Measurements from ENCODE around the gene ST8SIA5. TPM values are rescaled to one million over a fixed set of nuclear protein-coding genes. Genes with fewer than 3 reads are reported as not detected.

The ST8SIA5 gene
- total and polyA plus RNA-seq, 9 of the 15 experiments (the other 6 are each of a cell fraction or from before 2014, with no cell fraction given) = 0.03 to 0.33 (median 0.06) TPM; not detected in 5

DNA sequence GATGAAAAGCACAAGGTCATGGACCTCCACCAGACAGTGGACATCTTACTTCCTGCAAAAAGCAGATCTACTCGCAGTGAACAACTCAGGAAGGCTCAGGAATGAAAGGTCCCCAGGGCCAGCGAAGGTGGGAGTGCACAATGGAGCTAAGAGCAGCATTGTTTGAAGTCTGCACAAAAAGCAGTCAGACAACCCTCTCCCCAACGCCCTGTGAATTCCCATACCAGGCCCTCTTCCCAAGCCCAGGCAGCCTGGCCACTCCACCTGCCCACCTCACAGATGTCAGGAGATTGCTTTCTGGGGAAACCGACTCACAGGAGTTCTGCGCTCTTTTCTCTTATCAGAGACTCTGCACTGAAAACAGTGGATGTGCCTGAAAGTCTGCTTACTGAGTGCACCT, 34.8 kb downstream of the ST8SIA5 start:
- WGBS (ENCODE audit: insufficient coverage, low coverage, missing lambda C conversion rate) = 0% methylated on average over 4 of the region's 5 CpGs
- in situ Hi-C loops (cut with MboI) (loop anchor here (10.0 kb wide), 1 partner anchor 303 kb away; no protein-coding TSS in a partner anchor), intact Hi-C loops (cut with micrococcal nuclease) (no loop called here)
- DNase-seq (ENCODE audit: extremely low read depth in 1 of 4, low spot score in 3 of 4) (no peak), ATAC-seq (no peak), FAIRE-seq (no peak)
- peaks cover 0 to 23% of the 10 kb centered on the region in 2 experiments; a peak in 2 of 5 replicates for H3K27me3 ChIP-seq (ENCODE audit: control insufficient read depth in 2 of 2, insufficient read depth in 2 of 2, low read length in 2 of 2)
- no peaks in the 10 kb centered on the region for H3K9me3 ChIP-seq (replicated peaks; ENCODE audit: control insufficient read depth, insufficient read depth, low read depth, low read length)
- no peaks in the 10 kb centered on the region for H4K20me1 ChIP-seq (replicated peaks; ENCODE audit: control insufficient read depth, insufficient read depth, low read length)
- H3K79me2 ChIP-seq (ENCODE audit: control insufficient read depth, insufficient read depth, low read length) = no peaks in the 10 kb centered on the region
- POLR2A ChIA-PET = no interaction called here
- no peaks in the 10 kb centered on the region for H3K4me1 ChIP-seq (replicated peaks in 1 of 2; ENCODE audit: control insufficient read depth in 2 of 2, insufficient read depth in 2 of 2, low read length in 2 of 2)
- H2AFZ ChIP-seq (ENCODE audit: low read depth, low read length) = no peak overlapping the region
- no peak overlapping the region for H3K9ac ChIP-seq (ENCODE audit: insufficient read depth in 1 of 2, low read depth in 2 of 2, low read length in 2 of 2)
- BruUV-seq (replicated peaks) = no TSS peak
- H3K4me3 ChIP-seq = no peak overlapping the region
- no peaks in the 10 kb centered on the region for H3K9me1 ChIP-seq (ENCODE audit: control insufficient read depth, insufficient read depth, low read length)
- H3K36me3 ChIP-seq (ENCODE audit: control insufficient read depth, insufficient read depth, low read length) = no peaks in the 10 kb centered on the region
- H3K4me2 ChIP-seq (ENCODE audit: insufficient read depth, low read length) = no peak overlapping the region
- H3K27ac ChIP-seq (ENCODE audit: extremely low read depth, low read depth, low read length) = no peak overlapping the region
- CTCF ChIA-PET (ENCODE audit: low intra/inter-chr PET ratio) = no interaction called here
- TF ChIP-seq HDAC8 (tag; IDR thresholded peaks at IDR 0.05) (no peak), KLF6 (CRISPR knock-in tag; IDR thresholded peaks at IDR 0.05; ENCODE audit: borderline replicate concordance) (no peak), EHMT2 (IDR thresholded peaks at IDR 0.05) (no peak), MTA1 (IDR thresholded peaks at IDR 0.05; ENCODE audit: borderline replicate concordance) (no peak), ZNF316 (IDR thresholded peaks at IDR 0.05) (no peak), ZNF696 (CRISPR knock-in tag; conservative IDR thresholded peaks at IDR 0.05) (no peak), IRF2 (CRISPR knock-in tag; IDR thresholded peaks at IDR 0.05) (no peak), RBM15 (IDR thresholded peaks at IDR 0.05; ENCODE audit: insufficient read depth, low read length) (no peak), ZC3H4 (CRISPR knock-in tag; IDR thresholded peaks at IDR 0.05; ENCODE audit: borderline replicate concordance) (no peak)
- TF ChIP-seq, protein P1, sequence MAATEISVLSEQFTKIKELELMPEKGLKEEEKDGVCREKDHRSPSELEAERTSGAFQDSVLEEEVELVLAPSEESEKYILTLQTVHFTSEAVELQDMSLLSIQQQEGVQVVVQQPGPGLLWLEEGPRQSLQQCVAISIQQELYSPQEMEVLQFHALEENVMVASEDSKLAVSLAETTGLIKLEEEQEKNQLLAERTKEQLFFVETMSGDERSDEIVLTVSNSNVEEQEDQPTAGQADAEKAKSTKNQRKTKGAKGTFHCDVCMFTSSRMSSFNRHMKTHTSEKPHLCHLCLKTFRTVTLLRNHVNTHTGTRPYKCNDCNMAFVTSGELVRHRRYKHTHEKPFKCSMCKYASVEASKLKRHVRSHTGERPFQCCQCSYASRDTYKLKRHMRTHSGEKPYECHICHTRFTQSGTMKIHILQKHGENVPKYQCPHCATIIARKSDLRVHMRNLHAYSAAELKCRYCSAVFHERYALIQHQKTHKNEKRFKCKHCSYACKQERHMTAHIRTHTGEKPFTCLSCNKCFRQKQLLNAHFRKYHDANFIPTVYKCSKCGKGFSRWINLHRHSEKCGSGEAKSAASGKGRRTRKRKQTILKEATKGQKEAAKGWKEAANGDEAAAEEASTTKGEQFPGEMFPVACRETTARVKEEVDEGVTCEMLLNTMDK (IDR thresholded peaks at IDR 0.05; ENCODE audit: borderline replicate concordance, insufficient read depth, low read depth, low read length, poor library complexity, severe bottlenecking) = no peak
- TF ChIP-seq, protein P2, sequence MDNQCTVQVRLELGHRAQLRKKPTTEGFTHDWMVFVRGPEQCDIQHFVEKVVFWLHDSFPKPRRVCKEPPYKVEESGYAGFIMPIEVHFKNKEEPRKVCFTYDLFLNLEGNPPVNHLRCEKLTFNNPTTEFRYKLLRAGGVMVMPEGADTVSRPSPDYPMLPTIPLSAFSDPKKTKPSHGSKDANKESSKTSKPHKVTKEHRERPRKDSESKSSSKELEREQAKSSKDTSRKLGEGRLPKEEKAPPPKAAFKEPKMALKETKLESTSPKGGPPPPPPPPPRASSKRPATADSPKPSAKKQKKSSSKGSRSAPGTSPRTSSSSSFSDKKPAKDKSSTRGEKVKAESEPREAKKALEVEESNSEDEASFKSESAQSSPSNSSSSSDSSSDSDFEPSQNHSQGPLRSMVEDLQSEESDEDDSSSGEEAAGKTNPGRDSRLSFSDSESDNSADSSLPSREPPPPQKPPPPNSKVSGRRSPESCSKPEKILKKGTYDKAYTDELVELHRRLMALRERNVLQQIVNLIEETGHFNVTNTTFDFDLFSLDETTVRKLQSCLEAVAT (IDR thresholded peaks at IDR 0.05) = no peak
- TF ChIP-seq, protein P3, sequence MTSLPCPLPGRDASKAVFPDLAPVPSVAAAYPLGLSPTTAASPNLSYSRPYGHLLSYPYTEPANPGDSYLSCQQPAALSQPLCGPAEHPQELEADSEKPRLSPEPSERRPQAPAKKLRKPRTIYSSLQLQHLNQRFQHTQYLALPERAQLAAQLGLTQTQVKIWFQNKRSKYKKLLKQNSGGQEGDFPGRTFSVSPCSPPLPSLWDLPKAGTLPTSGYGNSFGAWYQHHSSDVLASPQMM (CRISPR knock-in tag; IDR thresholded peaks at IDR 0.05) = no peak
- TF ChIP-seq, protein P4, sequence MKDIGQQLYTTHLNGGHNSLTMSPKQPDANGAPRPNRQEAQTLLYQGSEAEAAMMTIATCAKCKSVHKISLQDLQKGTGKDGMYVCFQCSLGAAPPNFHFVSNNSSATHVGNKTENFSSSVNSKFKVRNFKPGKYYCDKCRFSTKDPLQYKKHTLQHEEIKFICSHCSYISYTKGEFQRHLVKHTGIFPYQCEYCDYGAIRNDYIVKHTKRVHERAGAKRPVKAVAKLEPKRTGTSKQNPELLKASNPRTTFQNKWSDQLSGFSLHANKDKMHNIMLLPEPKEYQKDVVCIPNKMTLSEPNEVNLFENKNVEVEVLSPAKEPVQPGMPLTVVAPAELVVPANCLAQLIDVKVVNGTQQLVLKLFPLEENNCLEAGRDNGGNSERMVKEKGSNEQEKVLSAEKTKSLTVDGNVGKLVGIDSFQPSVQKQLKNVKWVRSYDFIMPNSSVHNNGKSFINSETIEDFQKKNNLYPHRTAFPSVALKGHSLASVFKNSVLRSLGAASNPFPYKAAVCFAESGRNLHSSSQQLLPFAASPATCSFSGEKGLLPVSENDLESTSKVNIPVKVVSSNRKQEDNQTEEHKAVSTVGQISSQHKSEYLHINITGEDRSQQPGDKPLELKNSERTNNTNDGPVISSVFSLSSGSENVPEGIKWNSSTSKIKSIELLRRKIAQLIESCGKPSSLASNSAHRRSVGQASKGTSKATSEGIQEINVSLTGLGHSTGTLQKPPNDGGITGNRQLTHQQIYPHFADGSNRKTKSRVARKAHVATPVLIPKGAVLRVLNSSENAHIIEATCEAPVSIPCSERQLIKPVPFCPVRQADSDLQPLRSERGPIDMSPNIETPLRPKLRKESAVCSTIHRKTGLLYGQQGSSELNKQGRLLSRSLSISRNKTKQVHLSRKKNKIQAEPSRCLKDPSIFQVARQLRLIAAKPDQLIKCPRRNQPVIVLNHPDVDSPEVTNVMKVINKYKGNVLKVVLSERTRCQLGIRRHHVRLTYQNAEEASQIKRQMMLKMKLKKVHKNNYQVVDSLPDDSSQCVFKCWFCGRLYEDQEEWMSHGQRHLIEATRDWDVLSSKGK (CRISPR knock-in tag; IDR thresholded peaks at IDR 0.05) = no peak
- TF ChIP-seq, protein P5, sequence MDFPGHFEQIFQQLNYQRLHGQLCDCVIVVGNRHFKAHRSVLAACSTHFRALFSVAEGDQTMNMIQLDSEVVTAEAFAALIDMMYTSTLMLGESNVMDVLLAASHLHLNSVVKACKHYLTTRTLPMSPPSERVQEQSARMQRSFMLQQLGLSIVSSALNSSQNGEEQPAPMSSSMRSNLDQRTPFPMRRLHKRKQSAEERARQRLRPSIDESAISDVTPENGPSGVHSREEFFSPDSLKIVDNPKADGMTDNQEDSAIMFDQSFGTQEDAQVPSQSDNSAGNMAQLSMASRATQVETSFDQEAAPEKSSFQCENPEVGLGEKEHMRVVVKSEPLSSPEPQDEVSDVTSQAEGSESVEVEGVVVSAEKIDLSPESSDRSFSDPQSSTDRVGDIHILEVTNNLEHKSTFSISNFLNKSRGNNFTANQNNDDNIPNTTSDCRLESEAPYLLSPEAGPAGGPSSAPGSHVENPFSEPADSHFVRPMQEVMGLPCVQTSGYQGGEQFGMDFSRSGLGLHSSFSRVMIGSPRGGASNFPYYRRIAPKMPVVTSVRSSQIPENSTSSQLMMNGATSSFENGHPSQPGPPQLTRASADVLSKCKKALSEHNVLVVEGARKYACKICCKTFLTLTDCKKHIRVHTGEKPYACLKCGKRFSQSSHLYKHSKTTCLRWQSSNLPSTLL (IDR thresholded peaks at IDR 0.05) = no peak
